H9 (cell line): ENCODE data around the gene CTXN3. TPM values are rescaled to one million over a fixed set of nuclear protein-coding genes. Genes with fewer than 3 reads are reported as not detected.

Source experiments
- DNase-seq: peaks from one replicate; pipeline ENCODE4 v3.0.0-alpha.2; 2017
- H2AFZ ChIP-seq: one replicate; pipeline ENCODE4 v1.6.1; 2013; ENCODE audit warnings: mild to moderate bottlenecking, low read length, control low read depth, moderate library complexity
- H2AK5ac ChIP-seq: 2 replicates; pipeline ENCODE4 v1.6.1; 2013; ENCODE audit warnings: low read length, control low read depth, mixed read lengths; ENCODE audit not compliant: insufficient read length
- H2BK120ac ChIP-seq: one replicate; pipeline ENCODE4 v1.6.1; 2013; ENCODE audit warnings: low read depth, mild to moderate bottlenecking, low read length, control low read depth, inconsistent platforms; ENCODE audit not compliant: poor library complexity, severe bottlenecking
- H2BK12ac ChIP-seq: 2 replicates; pipeline ENCODE4 v1.6.1; 2013; ENCODE audit warnings: low read length, control low read depth, mixed read lengths, low read depth; ENCODE audit not compliant: insufficient read length
- H2BK15ac ChIP-seq: 2 replicates; pipeline ENCODE4 v1.6.1; 2013; ENCODE audit warnings: low read depth, low read length, control low read depth
- H2BK20ac ChIP-seq: one replicate; pipeline ENCODE4 v1.6.1; 2013; ENCODE audit warnings: low read depth, mild to moderate bottlenecking, low read length, control low read depth, inconsistent platforms; ENCODE audit not compliant: poor library complexity, severe bottlenecking
- H2BK5ac ChIP-seq: 2 replicates; pipeline ENCODE4 v1.6.1; 2013; ENCODE audit warnings: low read length, control low read depth, mixed read lengths; ENCODE audit not compliant: insufficient read length
- H3K14ac ChIP-seq: 2 replicates; pipeline ENCODE4 v1.6.1; 2013; ENCODE audit warnings: low read length, control low read depth; ENCODE audit not compliant: insufficient read depth
- H3K18ac ChIP-seq: 2 replicates; pipeline ENCODE4 v1.6.1; 2013; ENCODE audit warnings: low read depth, mild to moderate bottlenecking, mixed read lengths, low read length, control low read depth; ENCODE audit not compliant: insufficient read length
- H3K23ac ChIP-seq: 2 replicates; pipeline ENCODE4 v1.6.1; 2013; ENCODE audit warnings: low read length, control low read depth, mixed read lengths, low read depth; ENCODE audit not compliant: insufficient read length
- H3K23me2 ChIP-seq: 2 replicates; pipeline ENCODE4 v1.6.1; 2013; ENCODE audit warnings: low read depth, mild to moderate bottlenecking, mixed read lengths, low read length, control low read depth; ENCODE audit not compliant: insufficient read length, poor library complexity, severe bottlenecking
- H3K27ac ChIP-seq: 2 replicates; pipeline ENCODE4 v1.5.1; 2013; ENCODE audit warnings: low read length, control low read depth, mixed read lengths, low read depth; ENCODE audit not compliant: insufficient read length
- H3K27me3 ChIP-seq: 2 replicates; pipeline ENCODE4 v1.6.1; 2013; ENCODE audit warnings: low read length, control low read depth, inconsistent platforms; ENCODE audit not compliant: insufficient read depth
- H3K4ac ChIP-seq: 2 replicates; pipeline ENCODE4 v1.6.1; 2013; ENCODE audit warnings: low read depth, mild to moderate bottlenecking, control low read depth, inconsistent platforms, low read length, moderate library complexity
- H3K4me1 ChIP-seq: 2 replicates; pipeline ENCODE4 v1.6.1; 2013; ENCODE audit warnings: low read length, control low read depth, inconsistent platforms; ENCODE audit not compliant: insufficient read depth
- H3K4me2 ChIP-seq: 2 replicates; pipeline ENCODE4 v1.6.1; 2013; ENCODE audit warnings: low read length, control low read depth, mixed read lengths; ENCODE audit not compliant: insufficient read length, insufficient read depth
- H3K56ac ChIP-seq: 2 replicates; pipeline ENCODE4 v1.6.1; 2013; ENCODE audit warnings: low read depth, mild to moderate bottlenecking, mixed read lengths, low read length, control low read depth; ENCODE audit not compliant: insufficient read length
- H3K79me1 ChIP-seq: 2 replicates; pipeline ENCODE4 v1.6.1; 2013; ENCODE audit warnings: low read depth, mild to moderate bottlenecking, moderate library complexity, low read length, control low read depth, inconsistent platforms; ENCODE audit not compliant: insufficient read depth, poor library complexity, severe bottlenecking
- H3K79me2 ChIP-seq: 2 replicates; pipeline ENCODE4 v1.6.1; 2013; ENCODE audit warnings: low read length, control low read depth, inconsistent platforms; ENCODE audit not compliant: insufficient read depth
- H3K9ac ChIP-seq: 2 replicates; pipeline ENCODE4 v1.6.1; 2013; ENCODE audit warnings: low read length, control low read depth, mixed read lengths; ENCODE audit not compliant: insufficient read length; ENCODE audit errors: extremely low read depth
- H3K9me3 ChIP-seq: one replicate; pipeline ENCODE4 v1.6.1; 2013; ENCODE audit warnings: low read depth, low read length, inconsistent platforms; ENCODE audit not compliant: control insufficient read depth
- H3T11ph ChIP-seq: one replicate; pipeline ENCODE4 v1.6.1; 2013; ENCODE audit warnings: mild to moderate bottlenecking, low read length, control low read depth, inconsistent platforms
- H4K20me1 ChIP-seq: one replicate; pipeline ENCODE4 v1.6.1; 2013; ENCODE audit not compliant: control insufficient read depth, insufficient read length, insufficient read depth
- H4K5ac ChIP-seq: 2 replicates; pipeline ENCODE4 v1.6.1; 2013; ENCODE audit warnings: low read depth, mild to moderate bottlenecking, mixed read lengths, low read length, control low read depth; ENCODE audit not compliant: insufficient read length
- H4K8ac ChIP-seq: replicated peaks from 2 replicates; pipeline ENCODE4 v1.6.1; 2013; ENCODE audit warnings: low read length, control low read depth, mixed read lengths, low read depth; ENCODE audit not compliant: insufficient read length
- H4K91ac ChIP-seq: 2 replicates; pipeline ENCODE4 v1.6.1; 2013; ENCODE audit warnings: low read depth, mild to moderate bottlenecking, moderate library complexity, mixed read lengths, low read length, control low read depth; ENCODE audit not compliant: insufficient read length
- H3K27ac Mint-ChIP-seq, 3 experiments: 2 replicates in 2 of 3; 3 replicates in 1 of 3; pipeline ENCODE4 v1.8.0; 2020 to 2021; ENCODE audit warnings: mixed read lengths in 3 of 3, mild to moderate bottlenecking in 1 of 3, moderate library complexity in 1 of 3
- H3K27me3 Mint-ChIP-seq: 2 replicates; pipeline ENCODE4 v1.8.0; 2021; ENCODE audit warnings: low read depth, mild to moderate bottlenecking, moderate library complexity, mixed read lengths
- H3K36me3 Mint-ChIP-seq, 3 experiments: 2 replicates in 2 of 3; 3 replicates in 1 of 3; pipeline ENCODE4 v1.8.0; 2020 to 2021; ENCODE audit warnings: low read depth in 3 of 3, mixed read lengths in 3 of 3; ENCODE audit not compliant: insufficient read depth in 1 of 3
- H3K4me1 Mint-ChIP-seq, 2 experiments: 2 replicates each; pipeline ENCODE4 v1.8.0; 2020; ENCODE audit warnings: mixed read lengths in 2 of 2
- H3K4me3 Mint-ChIP-seq, 2 experiments: 2 replicates in 1 of 2; 3 replicates in 1 of 2; pipeline ENCODE4 v1.8.0; 2020 to 2021; ENCODE audit warnings: mild to moderate bottlenecking in 2 of 2, mixed read lengths in 2 of 2, moderate library complexity in 1 of 2
- H3K9me3 Mint-ChIP-seq, 2 experiments: 2 replicates in 1 of 2; 3 replicates in 1 of 2; pipeline ENCODE4 v1.8.0; 2020; ENCODE audit warnings: mild to moderate bottlenecking in 2 of 2, mixed read lengths in 2 of 2, moderate library complexity in 1 of 2
- CTCF ChIP-seq: fragments of 200-600 bp; sonication (generic); conservative IDR thresholded peaks from 3 replicates; pipeline ENCODE4 v1.8.0; 2021; ENCODE audit warnings: antibody characterized with exemption, mild to moderate bottlenecking
- WGBS: extraction: QIAGEN DNeasy Blood & Tissue Kit; methylation state at CpG from one replicate; pipeline ENCODE4 v1.1.7; 2013; ENCODE audit warnings: missing lambda C conversion rate, low lambda C conversion rate, mixed read lengths; ENCODE audit not compliant: insufficient read length; ENCODE audit errors: extremely low coverage; 5-methylcytosine and 5-hydroxymethylcytosine counted together
- total RNA-seq: library from RNA; stranded (reverse); gene quantifications from 2 replicates; pipeline ENCODE4 v1.2.1, GENCODE V29; 2021

The CTXN3 gene
- total RNA-seq, 1 experiment from 2014 or later = not detected

DNA sequence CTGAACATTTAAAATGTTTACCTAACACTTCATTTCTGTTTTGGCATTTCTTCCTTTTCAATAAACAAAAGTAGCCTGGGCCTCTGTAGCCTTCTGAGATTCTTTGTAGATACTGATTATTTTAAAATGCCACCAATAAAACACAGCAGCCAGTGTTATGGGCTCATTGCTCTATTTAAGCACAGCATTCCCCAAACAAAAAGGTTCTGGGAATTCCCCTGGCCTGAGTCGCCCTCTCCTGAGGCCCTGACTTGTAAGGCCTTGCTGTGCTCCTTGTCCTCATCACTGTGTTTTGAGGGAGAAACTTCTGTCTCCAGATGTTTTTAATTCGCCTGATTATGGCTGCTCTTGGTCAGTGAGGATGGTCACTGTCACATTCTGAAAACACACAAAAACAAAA is 33.0 kb upstream of the CTXN3 start:
- no peaks in the 10 kb centered on the region for H3K79me2 ChIP-seq
- no peaks in the 10 kb centered on the region for H4K20me1 ChIP-seq
- H3K14ac ChIP-seq = no peak overlapping the region
- Mint-ChIP-seq H3K27me3 (no peaks in the 10 kb centered on the region), H3K9me3 (peaks cover 0 to 5% of the 10 kb centered on the region in 2 experiments; a peak in 2 of 5 replicates), H3K27ac (no peak overlapping the region; a peak in 1 of 7 replicates), H3K36me3 (peaks cover 0 to 9% (median 0%) of the 10 kb centered on the region in 3 experiments; a peak in 2 of 7 replicates), H3K4me1 (peaks cover 11 to 12% of the 10 kb centered on the region in 2 experiments), H3K4me3 (no peak overlapping the region)
- H3K4me1 ChIP-seq = no peaks in the 10 kb centered on the region
- DNase-seq = no peak
- no peak overlapping the region for H3K23ac ChIP-seq
- no peak overlapping the region for H3K27ac ChIP-seq
- H4K91ac ChIP-seq = no peak overlapping the region
- H2BK5ac ChIP-seq = no peak overlapping the region
- no peak overlapping the region for H2BK12ac ChIP-seq
- no peaks in the 10 kb centered on the region for H3K79me1 ChIP-seq
- H3K18ac ChIP-seq = no peak overlapping the region
- no peak overlapping the region for H2BK120ac ChIP-seq
- H3K23me2 ChIP-seq = no peaks in the 10 kb centered on the region
- no peak overlapping the region for H2BK20ac ChIP-seq
- no CpG with 5 or more reads among the region's 2 CpGs for WGBS
- no peak overlapping the region for H3K56ac ChIP-seq
- H3K9ac ChIP-seq = no peak overlapping the region
- H4K5ac ChIP-seq = no peak overlapping the region
- TF ChIP-seq CTCF = no peak
- H3K4ac ChIP-seq = no peak overlapping the region
- no peak overlapping the region for H2AK5ac ChIP-seq
- H3K4me2 ChIP-seq = no peak overlapping the region
- no peak overlapping the region for H2AFZ ChIP-seq
- H4K8ac ChIP-seq = no peak overlapping the region
- H3K9me3 ChIP-seq = no peaks in the 10 kb centered on the region
- H3K27me3 ChIP-seq = no peaks in the 10 kb centered on the region
- no peak overlapping the region for H2BK15ac ChIP-seq
- no peak overlapping the region for H3T11ph ChIP-seq
